GM19351 (cell line): ENCODE measurements around the gene XPNPEP3.
"Not testable (repeated sequence)": the region's sequence is repeated elsewhere in the genome, so short reads cannot be mapped to it uniquely, and the experiment has no call there.

ENCODE experiments used
- ATAC-seq: cut with Tn5 transposase; IDR thresholded peaks from one replicate; pipeline ENCODE4 v1.9.1; 2021; ENCODE audit warnings: mild to moderate bottlenecking, moderate library complexity; ENCODE audit not compliant: unreplicated experiment

Gene XPNPEP3

DNA sequence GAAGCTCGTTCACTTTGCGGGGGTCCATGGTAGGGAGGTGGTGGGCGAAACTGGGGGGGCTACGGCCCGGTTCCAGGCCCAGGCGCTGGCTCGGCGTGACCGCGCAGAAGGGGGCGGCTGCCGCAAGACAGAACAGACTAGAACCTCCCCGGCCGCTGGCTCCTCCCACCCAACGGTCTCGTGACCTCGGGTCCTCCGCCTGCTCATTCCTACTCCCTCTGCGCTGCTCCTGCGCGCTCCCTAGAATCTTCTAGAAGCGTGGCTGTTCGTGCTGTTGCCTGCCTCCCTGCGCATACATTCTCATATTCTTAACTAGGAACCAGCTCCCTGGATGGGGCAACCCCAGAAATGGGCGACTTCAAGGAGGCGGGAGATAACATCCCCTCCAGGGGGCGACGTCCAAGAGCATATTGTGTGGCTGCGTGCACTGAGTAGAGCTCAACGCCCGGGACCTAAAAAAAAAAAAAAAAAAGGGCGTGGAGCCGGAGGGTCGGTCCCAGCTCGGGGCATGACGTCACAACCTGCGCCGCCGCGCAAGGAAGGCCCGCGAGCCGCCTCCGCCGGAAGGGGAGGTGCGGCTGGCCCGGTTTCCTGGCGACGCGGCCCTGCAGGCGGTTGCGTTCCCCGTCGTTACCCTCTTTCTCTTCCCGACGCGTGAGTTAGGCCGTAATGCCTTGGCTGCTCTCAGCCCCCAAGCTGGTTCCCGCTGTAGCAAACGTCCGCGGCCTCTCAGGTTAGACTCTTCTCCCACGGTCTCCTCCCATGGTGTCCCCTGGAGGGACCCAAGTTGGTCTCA lies at the start of gene XPNPEP3, which contains the start of gene ST13:
Gene XPNPEP3, plus strand, starts transcription at position 636 of the 796 bp plus-strand sequence. Its CDS starts 34 bp downstream, at position 670.
Gene ST13, minus strand, starts transcription at position 127 of the 796 bp plus-strand sequence. Its CDS starts 99 bp downstream, at position 28.
- peak; percentile 87 for ATAC-seq

DNA sequence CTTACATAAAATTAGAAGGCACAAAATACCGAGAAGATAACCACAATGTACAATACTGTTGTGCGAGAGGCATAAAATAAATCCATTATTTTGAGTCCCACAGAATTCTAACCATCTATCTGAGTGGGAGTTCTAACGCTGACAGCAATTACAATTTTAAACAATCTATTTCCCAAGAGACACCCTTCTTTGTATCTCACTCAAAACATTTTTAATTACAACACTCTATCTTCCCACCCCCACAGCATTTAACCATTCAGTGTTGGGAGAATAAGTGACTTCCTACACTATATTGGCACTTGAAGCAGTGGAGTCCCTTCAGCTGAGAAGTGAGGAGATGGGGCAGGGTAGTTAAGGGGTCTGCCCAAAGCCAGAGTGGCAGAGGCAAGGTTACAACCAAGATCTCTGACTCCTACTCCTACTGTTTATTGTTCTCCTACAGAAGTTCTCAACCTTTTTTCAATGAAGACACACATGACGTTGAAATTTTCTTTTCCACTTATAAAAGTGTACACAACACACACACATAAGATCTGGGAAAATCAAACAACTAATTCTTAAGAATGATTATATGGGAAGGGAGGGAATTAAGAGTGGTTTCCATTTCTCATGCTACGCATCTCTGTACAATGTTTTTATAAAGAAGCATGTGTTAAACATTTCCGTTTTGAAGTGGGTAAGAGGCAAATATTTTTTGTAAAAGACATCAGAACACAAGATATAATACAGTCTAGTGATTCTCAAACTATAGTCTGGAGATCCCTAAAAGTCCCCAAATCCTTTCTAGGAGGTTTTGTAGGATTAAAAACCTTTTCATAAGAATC lies 48.7 kb upstream of the XPNPEP3 start:
- no peak for ATAC-seq

DNA sequence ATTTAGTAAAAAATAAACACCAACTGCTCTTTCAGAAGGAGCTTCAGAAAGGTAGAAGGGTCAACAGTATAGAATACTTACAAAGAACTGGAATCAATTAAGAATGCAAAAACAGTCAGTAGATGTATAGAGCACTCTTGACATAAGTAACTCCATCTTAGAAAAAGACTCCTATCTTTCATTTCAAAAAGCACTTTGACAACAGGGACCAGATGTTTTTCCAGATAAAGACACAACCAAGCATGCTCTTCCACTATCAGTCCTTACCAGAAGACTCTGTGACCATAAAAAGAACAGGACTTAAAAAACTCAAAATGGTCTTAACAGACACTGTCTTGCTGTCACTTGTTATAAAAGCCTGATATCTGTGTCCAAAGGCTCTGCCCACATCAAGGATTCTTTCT lies 43.0 kb upstream of the XPNPEP3 start:
- no peak for ATAC-seq

GRCh38 chr22:40817737-40818136 lies 39.2 kb upstream of the XPNPEP3 start:
- no peak for ATAC-seq

- no peak for ATAC-seq
Observed at GRCh38 chr22:40818192-40818746, 38.7 kb upstream of the XPNPEP3 start.

DNA sequence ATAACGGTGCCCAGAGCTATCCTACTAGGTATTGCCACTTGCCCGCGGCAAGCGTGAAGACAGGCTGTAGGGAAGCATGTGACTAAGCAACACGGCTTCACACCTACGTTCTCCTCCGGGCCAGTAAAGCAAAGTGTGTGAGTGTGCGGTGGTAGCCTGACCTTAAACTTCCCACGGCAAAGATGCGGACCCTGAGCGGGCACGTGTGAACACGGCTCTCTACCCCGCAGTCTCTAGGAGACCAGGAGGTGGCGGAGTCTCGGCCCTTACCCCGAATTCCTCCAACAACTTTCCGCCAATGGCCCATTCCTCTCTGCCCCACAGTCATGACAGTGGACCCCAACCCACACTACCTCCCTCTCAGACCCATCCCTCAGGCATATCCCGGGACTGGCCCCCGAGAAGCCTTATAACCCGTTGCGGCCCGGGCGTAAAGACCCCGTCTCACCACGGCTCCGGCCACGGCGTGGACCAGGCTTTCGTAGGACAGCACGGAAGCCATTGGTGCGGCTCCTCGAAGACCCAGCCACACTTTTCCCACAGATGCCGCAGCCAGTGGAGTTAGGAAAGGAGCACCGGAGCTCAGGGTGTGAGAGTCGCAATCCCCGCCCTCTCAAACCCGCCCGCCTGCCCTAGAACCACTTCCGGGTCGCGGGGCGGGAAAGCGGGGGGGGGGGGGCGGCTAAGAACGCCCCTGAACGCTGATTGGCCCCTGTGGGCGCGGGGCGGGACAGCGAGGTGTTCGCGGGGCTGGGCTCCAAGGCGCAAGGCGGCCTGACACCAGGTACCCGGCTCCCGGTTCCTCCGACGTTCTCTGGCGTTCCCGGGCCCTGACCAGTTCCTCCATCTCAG lies 38.0 kb upstream of the XPNPEP3 start, which contains the start of gene SLC25A17:
Gene SLC25A17, minus strand, starts transcription at position 600 of the 852 bp plus-strand sequence. Its CDS starts 98 bp downstream, at position 502.
- ATAC-seq: peak; percentile 76

GRCh38 chr22:40819599-40820140 lies 37.3 kb upstream of the XPNPEP3 start:
- no peak for ATAC-seq

GRCh38 chr22:40823426-40823825 lies 33.5 kb upstream of the XPNPEP3 start:
- no peak for ATAC-seq

DNA sequence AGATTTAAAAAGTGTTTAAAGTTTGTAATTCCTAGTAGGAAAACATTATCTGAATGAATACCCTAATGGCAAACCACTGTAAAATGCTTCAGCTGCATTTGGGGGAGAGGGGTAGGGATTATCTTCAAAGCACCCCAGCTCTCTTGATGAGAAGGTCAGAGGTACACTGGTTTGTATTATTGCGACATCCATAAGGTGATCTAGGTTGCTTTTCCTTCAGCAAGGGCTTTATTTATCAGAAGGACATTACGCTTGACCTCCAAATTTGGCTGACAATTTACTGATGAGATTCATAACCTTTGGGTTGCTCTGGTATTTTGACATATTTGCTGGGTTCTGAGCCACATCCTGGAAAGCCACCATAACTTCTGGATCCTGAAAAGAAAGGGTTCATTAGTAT lies 30.7 kb upstream of the XPNPEP3 start:
- ATAC-seq: not testable (repeated sequence)

DNA sequence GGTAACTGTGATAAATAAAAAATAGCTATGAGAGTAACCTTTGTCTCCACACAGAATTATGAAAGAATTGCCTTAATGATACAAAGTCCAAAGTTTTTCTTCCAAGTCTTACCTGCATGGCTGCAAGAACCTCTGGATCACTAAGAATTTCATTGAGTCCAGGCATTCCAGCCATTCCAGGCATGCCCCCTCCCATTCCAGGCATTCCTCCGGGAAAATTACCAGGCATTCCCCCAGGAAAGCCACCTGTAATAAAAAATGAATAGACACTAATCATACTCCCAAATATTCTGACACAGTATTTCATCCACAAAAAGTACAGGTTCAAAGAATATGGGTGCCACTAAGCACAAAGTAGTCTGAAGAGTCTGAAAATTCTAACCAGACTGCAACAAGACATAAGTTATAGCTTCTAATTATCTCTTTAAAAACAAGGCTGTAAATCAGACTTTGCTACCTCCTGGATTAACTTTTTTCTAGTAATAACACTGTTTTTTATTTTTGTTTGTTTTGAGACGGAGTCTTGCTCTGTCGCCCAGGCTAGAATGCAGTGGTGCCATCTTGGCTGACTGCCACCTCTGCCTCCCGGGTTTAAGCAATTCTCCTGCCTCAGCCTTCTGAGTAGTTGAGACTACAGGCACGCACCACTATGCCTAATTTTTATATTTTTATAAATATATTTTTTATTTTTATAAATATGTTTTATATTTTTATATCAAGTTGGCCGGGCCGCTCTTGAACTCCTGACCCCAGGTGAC lies 29.8 kb upstream of the XPNPEP3 start:
- ATAC-seq: no peak

DNA sequence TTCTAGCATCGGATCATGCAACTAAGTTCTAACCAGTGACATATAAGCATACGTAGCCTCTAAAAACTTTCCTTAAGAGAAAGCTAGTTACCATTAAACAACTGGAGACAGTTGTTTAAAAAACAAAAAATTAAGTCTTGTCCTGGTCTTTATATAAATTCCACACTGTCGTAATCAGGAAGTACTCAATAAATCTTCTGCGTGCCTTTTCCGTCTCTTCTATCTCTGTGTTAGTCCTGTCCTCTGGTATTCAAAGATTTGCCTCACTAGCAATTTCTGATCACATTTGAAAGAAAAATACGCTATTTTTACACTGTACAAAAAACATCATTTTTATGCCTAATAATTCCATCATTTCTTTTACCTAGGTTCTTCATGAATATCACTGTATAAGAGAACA lies 27.8 kb upstream of the XPNPEP3 start:
- ATAC-seq: no peak

DNA sequence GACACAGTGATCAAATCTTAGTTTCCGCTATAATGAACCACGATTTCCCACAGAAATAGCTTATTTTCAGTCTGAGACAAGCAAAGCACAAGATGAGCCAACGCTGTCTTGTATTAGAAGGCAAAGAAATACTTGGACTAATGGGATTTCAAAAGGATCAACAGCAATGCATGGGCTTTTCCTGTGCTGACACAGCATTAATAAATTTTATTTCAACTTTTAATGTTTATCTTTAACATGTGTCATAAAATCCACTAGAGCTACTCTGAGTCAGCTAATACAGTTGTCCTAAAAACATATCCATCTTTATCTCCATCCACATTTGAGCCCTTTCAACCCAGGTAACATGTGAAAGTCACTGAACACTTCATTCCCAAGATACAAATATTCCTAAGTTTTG lies 22.3 kb upstream of the XPNPEP3 start:
- ATAC-seq: no peak

DNA sequence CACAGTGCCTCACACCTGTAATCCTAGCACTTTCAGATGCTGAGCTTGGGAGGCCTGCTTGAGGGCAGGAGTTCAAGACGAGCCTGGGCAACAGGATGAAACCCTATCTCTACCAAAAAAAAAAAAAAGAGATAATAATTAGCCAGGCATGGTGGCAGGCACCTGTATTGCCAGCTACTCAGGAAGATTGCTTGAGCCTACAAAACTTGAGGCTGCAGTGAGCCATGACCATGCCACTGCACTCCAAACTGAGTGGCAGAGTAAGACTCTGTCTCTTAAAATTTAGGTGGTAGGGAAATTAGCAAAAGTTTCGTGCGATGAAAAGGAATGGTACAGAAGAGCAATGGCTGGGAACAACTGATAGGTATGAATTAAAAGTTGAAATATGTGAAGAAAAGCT lies 18.5 kb upstream of the XPNPEP3 start:
- ATAC-seq: no peak

DNA sequence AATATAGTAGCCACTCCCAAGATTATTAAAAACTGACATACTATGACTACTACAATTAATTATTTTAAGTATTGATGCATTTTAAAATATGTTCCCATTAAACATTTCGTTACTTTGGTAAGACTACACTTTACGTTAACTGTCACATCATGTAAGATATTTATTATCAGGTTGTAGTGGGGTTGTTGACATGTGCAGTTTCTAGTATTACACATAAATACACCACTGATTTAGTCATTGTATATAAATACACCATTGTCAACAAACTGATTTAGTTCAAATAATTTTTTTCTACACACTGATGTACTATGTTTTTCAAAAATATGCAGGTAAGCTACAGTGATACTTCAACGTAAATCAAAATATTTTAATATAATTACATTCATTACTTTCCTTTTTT lies 12.0 kb upstream of the XPNPEP3 start:
- ATAC-seq: no peak

GRCh38 chr22:40845816-40846215 lies 11.1 kb upstream of the XPNPEP3 start:
- ATAC-seq: not testable (repeated sequence)

- ATAC-seq: no peak
Observed at GRCh38 chr22:40853333-40853732, 3.6 kb upstream of the XPNPEP3 start.

- ATAC-seq: no peak
Observed at GRCh38 chr22:40853961-40854360, 3.0 kb upstream of the XPNPEP3 start.

GRCh38 chr22:40855071-40855978 lies 1.6 kb upstream of the XPNPEP3 start:
- no peak for ATAC-seq
